Lung (tissue), 12 donors: ENCODE measurements around the gene RNF148. TPM values are rescaled to one million over a fixed set of nuclear protein-coding genes. Genes with fewer than 3 reads are reported as not detected.

Experiments
- ATAC-seq: fragments of 200-7000 bp; cut with Tn5 transposase; one replicate; pipeline ENCODE4 v1.9.1; 2020; ENCODE audit warnings: moderate number of reproducible peaks; ENCODE audit not compliant: insufficient read depth, low FRiP score
- DNase-seq, 3 donors: peaks; one replicate each; pipeline ENCODE4 v3.0.0-alpha.2; 2013 to 2017
- H3K27ac ChIP-seq, 2 donors: one replicate each; pipeline ENCODE4 v1.5.1; 2013; ENCODE audit warnings: mild to moderate bottlenecking in 2 of 2, moderate library complexity in 2 of 2, control low read depth in 1 of 2, inconsistent platforms in 1 of 2, low read depth in 1 of 2, low read length in 1 of 2
- H3K27me3 ChIP-seq, 3 donors: one replicate each; pipeline ENCODE4 v1.5.1; 2013; ENCODE audit warnings: low read length in 2 of 3; ENCODE audit not compliant: control insufficient read depth in 3 of 3, insufficient read depth in 3 of 3
- H3K36me3 ChIP-seq, 4 donors: one replicate each; pipeline ENCODE4 v1.5.1; 2013; ENCODE audit warnings: low read length in 4 of 4, mild to moderate bottlenecking in 1 of 4, moderate library complexity in 1 of 4; ENCODE audit not compliant: control insufficient read depth in 4 of 4, insufficient read depth in 4 of 4
- H3K4me1 ChIP-seq, 5 donors: one replicate each; pipeline ENCODE4 v1.5.1; 2013; ENCODE audit warnings: low read length in 5 of 5, mild to moderate bottlenecking in 2 of 5, moderate library complexity in 1 of 5; ENCODE audit not compliant: control insufficient read depth in 5 of 5, insufficient read depth in 5 of 5
- H3K4me3 ChIP-seq: one replicate; pipeline ENCODE4 v1.5.1; 2013; ENCODE audit warnings: mild to moderate bottlenecking, control low read depth, moderate library complexity
- H3K9ac ChIP-seq, 2 donors: one replicate each; pipeline ENCODE4 v1.5.1; 2013; ENCODE audit warnings: low read length in 2 of 2, control low read depth in 1 of 2; ENCODE audit not compliant: insufficient read depth in 1 of 2
- H3K9me3 ChIP-seq, 4 donors: one replicate each; pipeline ENCODE4 v1.5.1; 2013; ENCODE audit warnings: low read length in 3 of 4, mild to moderate bottlenecking in 1 of 4, moderate library complexity in 1 of 4; ENCODE audit not compliant: control insufficient read depth in 4 of 4, insufficient read depth in 3 of 4
- WGBS, 2 donors: extraction: QIAGEN DNeasy Blood & Tissue Kit; methylation state at CpG; one replicate each; pipeline ENCODE4 v1.1.7; 2013; 5-methylcytosine and 5-hydroxymethylcytosine counted together
- polyA plus RNA-seq, 2 donors: library from polyadenylated mRNA; stranded (reverse); fragments of 200-250 nt; gene quantifications; one replicate each; pipeline ENCODE4 v1.2.1, GENCODE V29; 2013
- total RNA-seq, 2 donors: library from RNA; depleted of rRNA in 1 of 2; stranded (reverse); fragments of >200 nt in 1 of 2; gene quantifications; one replicate each; pipeline ENCODE4 v1.2.1, GENCODE V29; 2014 to 2021
- TF ChIP-seq, protein P1 (sequence below): IDR thresholded peaks from 2 replicates; pipeline ENCODE4 v1.5.1; 2012; ENCODE audit warnings: mild to moderate bottlenecking; ENCODE audit errors: control extremely low read depth, extremely low read depth
- donor health status: control.
- donor health status: control.
- donor health status: Bipolar disorder and iron deficiency.
- donor health status: healthy.
- donor health status: DM: yes; HTN: yes; CAD: no.

The RNF148 gene
- total and polyA plus RNA-seq, 4 donors = 0.10 to 10.2 (median 1.8) TPM

- no peak overlapping the region for H3K27ac ChIP-seq
- H3K4me3 ChIP-seq = no peak overlapping the region
- ATAC-seq (no peak), DNase-seq (no peak)
- 56 to 65% methylated on average over 1 of the region's 1 CpG for whole genome bisulfite sequencing, 2 donors
- TF ChIP-seq, protein P1, sequence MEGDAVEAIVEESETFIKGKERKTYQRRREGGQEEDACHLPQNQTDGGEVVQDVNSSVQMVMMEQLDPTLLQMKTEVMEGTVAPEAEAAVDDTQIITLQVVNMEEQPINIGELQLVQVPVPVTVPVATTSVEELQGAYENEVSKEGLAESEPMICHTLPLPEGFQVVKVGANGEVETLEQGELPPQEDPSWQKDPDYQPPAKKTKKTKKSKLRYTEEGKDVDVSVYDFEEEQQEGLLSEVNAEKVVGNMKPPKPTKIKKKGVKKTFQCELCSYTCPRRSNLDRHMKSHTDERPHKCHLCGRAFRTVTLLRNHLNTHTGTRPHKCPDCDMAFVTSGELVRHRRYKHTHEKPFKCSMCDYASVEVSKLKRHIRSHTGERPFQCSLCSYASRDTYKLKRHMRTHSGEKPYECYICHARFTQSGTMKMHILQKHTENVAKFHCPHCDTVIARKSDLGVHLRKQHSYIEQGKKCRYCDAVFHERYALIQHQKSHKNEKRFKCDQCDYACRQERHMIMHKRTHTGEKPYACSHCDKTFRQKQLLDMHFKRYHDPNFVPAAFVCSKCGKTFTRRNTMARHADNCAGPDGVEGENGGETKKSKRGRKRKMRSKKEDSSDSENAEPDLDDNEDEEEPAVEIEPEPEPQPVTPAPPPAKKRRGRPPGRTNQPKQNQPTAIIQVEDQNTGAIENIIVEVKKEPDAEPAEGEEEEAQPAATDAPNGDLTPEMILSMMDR = no peak
- no peaks in the 10 kb centered on the region for H3K9me3 ChIP-seq
- peaks cover 0 to 19% (median 7%) of the 10 kb centered on the region in 5 donors for H3K4me1 ChIP-seq
- no peaks in the 10 kb centered on the region for H3K27me3 ChIP-seq
- no peak overlapping the region for H3K9ac ChIP-seq
- H3K36me3 ChIP-seq = peaks cover 0 to 1% (median 0%) of the 10 kb centered on the region in 4 donors
Observed at GRCh38 chr7:122677149-122677548, 25.6 kb downstream of the RNF148 start.

DNA sequence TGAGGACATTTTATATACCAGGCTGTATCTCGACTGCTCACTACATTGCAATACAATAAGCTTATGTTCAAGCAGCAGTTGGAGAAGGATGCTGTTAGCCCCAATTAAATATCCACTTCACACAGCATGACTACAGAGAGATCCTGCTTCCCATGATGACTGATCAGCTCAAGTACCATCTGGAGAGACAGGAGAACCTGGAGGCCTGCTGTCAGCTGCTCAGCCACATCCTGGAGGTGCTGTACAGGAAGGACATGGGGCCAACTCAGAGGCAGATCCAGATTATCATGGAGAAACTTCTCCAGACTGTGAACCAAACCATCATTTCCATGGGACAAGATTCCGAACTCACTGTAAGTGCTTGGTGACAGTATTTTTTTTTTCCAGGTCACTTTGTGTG, 26.3 kb downstream of the RNF148 start:
- H3K9ac ChIP-seq = no peak overlapping the region
- H3K36me3 ChIP-seq = peaks cover 0 to 1% (median 0%) of the 10 kb centered on the region in 4 donors
- H3K4me3 ChIP-seq = no peak overlapping the region
- H3K4me1 ChIP-seq = peaks cover 0 to 17% (median 5%) of the 10 kb centered on the region in 5 donors
- no peaks in the 10 kb centered on the region for H3K27me3 ChIP-seq
- ATAC-seq = no peak
- 75 to 79% methylated on average over 2 of the region's 2 CpGs for WGBS, 2 donors
- no peak for DNase-seq
- TF ChIP-seq, protein P1 = no peak
- H3K27ac ChIP-seq = no peak overlapping the region
- no peaks in the 10 kb centered on the region for H3K9me3 ChIP-seq

GRCh38 chr7:122675621-122676020, 27.1 kb downstream of the RNF148 start:
- ATAC-seq (no peak), DNase-seq (no peak)
- Histone ChIP-seq H3K27ac (no peak overlapping the region), H3K9me3 (no peaks in the 10 kb centered on the region), H3K27me3 (no peaks in the 10 kb centered on the region), H3K4me1 (peaks cover 0 to 17% (median 5%) of the 10 kb centered on the region in 5 donors), H3K9ac (no peak overlapping the region), H3K36me3 (peaks cover 0 to 1% (median 0%) of the 10 kb centered on the region in 4 donors), H3K4me3 (no peak overlapping the region)
- 91 to 92% methylated on average over 7 of the region's 7 CpGs for WGBS, 2 donors
- TF ChIP-seq, protein P1 = no peak

GRCh38 chr7:122675011-122675410, 27.7 kb downstream of the RNF148 start:
- TF ChIP-seq, protein P1 = no peak
- Histone ChIP-seq H3K27me3 (no peaks in the 10 kb centered on the region), H3K27ac (peak overlapping the region in 1 of 2 donors; percentile 45), H3K36me3 (peaks cover 0 to 1% (median 0%) of the 10 kb centered on the region in 4 donors), H3K4me3 (no peak overlapping the region), H3K9me3 (no peaks in the 10 kb centered on the region), H3K4me1 (peaks cover 0 to 17% (median 5%) of the 10 kb centered on the region in 5 donors), H3K9ac (peak overlapping the region in 1 of 2 donors; percentile 55)
- ATAC-seq (no peak), DNase-seq (no peak)
- 61 to 77% methylated on average over 7 of the region's 7 CpGs for WGBS, 2 donors
